Measurements from ENCODE around the gene ABHD17B. TPM values are rescaled to one million over a fixed set of nuclear protein-coding genes. Genes with fewer than 3 reads are reported as not detected.

Gene ABHD17B
- total and polyA plus RNA-seq, 10 of the 15 experiments (the other 5 are each of a cell fraction or from before 2014, with no cell fraction given) = 3.5 to 21.4 (median 16.6) TPM

DNA sequence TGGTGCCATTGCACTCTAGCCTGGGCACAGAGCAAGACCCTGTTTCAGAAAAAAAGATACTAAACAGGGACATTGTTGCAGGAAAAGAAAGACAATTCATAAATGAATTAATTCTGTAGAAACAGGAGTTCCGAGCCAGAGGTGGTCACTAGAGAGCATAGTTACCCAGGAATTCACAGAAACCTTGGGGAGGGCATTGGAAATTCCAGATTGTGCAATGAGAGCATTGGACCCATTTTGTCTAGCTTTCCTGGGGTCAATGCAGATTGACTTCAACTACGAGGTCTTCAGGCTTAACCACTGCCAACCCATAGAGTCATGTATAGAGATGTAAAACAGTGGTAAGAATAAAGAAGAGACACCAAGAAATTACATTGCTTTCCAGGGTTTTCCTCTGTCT, 63.1 kb downstream of the ABHD17B start:
- ChIA-PET POLR2A (no interaction called here), SMC1A (ENCODE audit: uncharacterized antibody, unreplicated experiment) (no interaction called here), CTCF (interaction anchor here (0.6 to 1.2 kb wide), 2 partner anchors 177 to 433 kb away, joined by 3 to 5 read pairs; no protein-coding TSS in a partner anchor), RAD21 (ENCODE audit: unreplicated experiment) (no interaction called here)
- TF ChIP-seq MAX (IDR thresholded peaks at IDR 0.05; ENCODE audit: low read depth, low read length) (no peak), SMAD5 (IDR thresholded peaks at IDR 0.05; ENCODE audit: low read depth) (no peak), POLR2AphosphoS2 (IDR thresholded peaks at IDR 0.05; ENCODE audit: low read depth, low read length) (no peak), EP300 (IDR thresholded peaks at IDR 0.05; ENCODE audit: borderline replicate concordance in 1 of 2, control insufficient read depth in 1 of 2, low read depth in 2 of 2, low read length in 2 of 2) (no peak), ZNF274 (IDR thresholded peaks at IDR 0.05; ENCODE audit: insufficient read depth, insufficient read length) (no peak), RAD21 (IDR thresholded peaks at IDR 0.05; ENCODE audit: insufficient read depth, low read depth, low read length) (no peak), ATF7 (IDR thresholded peaks at IDR 0.05; ENCODE audit: low read depth) (no peak), HDAC2 (IDR thresholded peaks at IDR 0.05) (no peak), MEF2B (IDR thresholded peaks at IDR 0.05; ENCODE audit: partially characterized antibody, poor library complexity, severe bottlenecking) (no peak), ZNF384 (IDR thresholded peaks at IDR 0.05; ENCODE audit: borderline replicate concordance, low read depth, low read length) (no peak), FOS (IDR thresholded peaks at IDR 0.05; ENCODE audit: borderline replicate concordance, extremely low read depth, insufficient read length) (no peak), POLR2AphosphoS5 (IDR thresholded peaks at IDR 0.05; ENCODE audit: low read length) (no peak), SMARCA5 (IDR thresholded peaks at IDR 0.05) (no peak), SMAD1 (IDR thresholded peaks at IDR 0.05; ENCODE audit: low read depth, partially characterized antibody) (no peak), PRDM15 (CRISPR knock-in tag; IDR thresholded peaks at IDR 0.05) (no peak), LARP7 (IDR thresholded peaks at IDR 0.05) (no peak)
- Histone ChIP-seq H3K27ac (ENCODE audit: control insufficient read depth, insufficient read depth) (no peak overlapping the region), H2AFZ (ENCODE audit: control insufficient read depth, low read depth, low read length) (no peak overlapping the region), H3K9ac (ENCODE audit: control insufficient read depth, insufficient read depth, low read length) (no peak overlapping the region), H3K4me2 (ENCODE audit: control insufficient read depth, insufficient read depth) (no peak overlapping the region), H3K36me3 (ENCODE audit: control insufficient read depth in 2 of 2, insufficient read depth in 2 of 2, low read length in 1 of 2) (no peaks in the 10 kb centered on the region), H3K79me2 (ENCODE audit: control insufficient read depth, insufficient read depth, low read length) (no peaks in the 10 kb centered on the region), H3K9me3 (replicated peaks; ENCODE audit: control insufficient read depth, insufficient read depth, low read length) (no peaks in the 10 kb centered on the region), H4K20me1 (ENCODE audit: control insufficient read depth, insufficient read depth) (no peaks in the 10 kb centered on the region), H3K4me3 (no peak overlapping the region), H3K4me1 (ENCODE audit: control insufficient read depth, insufficient read depth, low read length) (no peaks in the 10 kb centered on the region), H3K27me3 (replicated peaks in 1 of 2; ENCODE audit: control insufficient read depth in 2 of 2, insufficient read depth in 2 of 2, low read length in 1 of 2) (no peaks in the 10 kb centered on the region)
- DNase-seq (ENCODE audit: low read depth, low spot score) = no peak
- no peak for ATAC-seq
- no TSS peak for BruUV-seq (replicated peaks)
- intact Hi-C loops (cut with micrococcal nuclease; ENCODE audit: unreplicated experiment) (no loop called here), in situ Hi-C loops (cut with MboI) (no loop called here)
- FAIRE-seq = no peak
- 35% methylated on average over 2 of the region's 2 CpGs for WGBS (ENCODE audit: insufficient coverage, insufficient replicate concordance, low lambda C conversion rate, missing lambda C conversion rate)
